ENCODE results near the gene MYL4. TPM values are rescaled to one million over a fixed set of nuclear protein-coding genes. Genes with fewer than 3 reads are reported as not detected.
"Not testable (repeated sequence)": the region's sequence is repeated elsewhere in the genome, so short reads cannot be mapped to it uniquely, and the experiment has no call there.

Gene MYL4
- total RNA-seq, 1 donor from 2014 or later: not detected

DNA sequence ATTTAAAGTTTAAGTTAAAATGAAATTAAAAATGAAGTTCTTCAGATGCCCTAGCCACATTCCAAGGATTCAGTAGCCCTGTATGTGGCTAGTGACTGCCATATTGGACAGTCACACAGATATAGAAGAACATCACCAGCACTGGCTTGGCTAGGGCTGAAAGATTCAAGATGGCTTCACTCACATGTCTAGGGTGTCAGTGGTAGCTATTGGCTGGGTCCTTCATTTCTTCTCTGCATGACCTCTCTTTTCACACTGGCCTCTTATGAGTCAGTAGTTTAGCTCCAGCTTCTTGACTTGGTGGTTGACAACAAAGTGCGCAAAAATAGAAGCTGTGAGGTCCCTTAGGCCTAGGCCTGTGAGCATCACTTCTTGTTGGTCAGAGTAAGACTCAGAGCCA is 18.4 kb upstream of the MYL4 start:
- no peak for ATAC-seq
- DNase-seq (ENCODE audit: low spot score): no peak

DNA sequence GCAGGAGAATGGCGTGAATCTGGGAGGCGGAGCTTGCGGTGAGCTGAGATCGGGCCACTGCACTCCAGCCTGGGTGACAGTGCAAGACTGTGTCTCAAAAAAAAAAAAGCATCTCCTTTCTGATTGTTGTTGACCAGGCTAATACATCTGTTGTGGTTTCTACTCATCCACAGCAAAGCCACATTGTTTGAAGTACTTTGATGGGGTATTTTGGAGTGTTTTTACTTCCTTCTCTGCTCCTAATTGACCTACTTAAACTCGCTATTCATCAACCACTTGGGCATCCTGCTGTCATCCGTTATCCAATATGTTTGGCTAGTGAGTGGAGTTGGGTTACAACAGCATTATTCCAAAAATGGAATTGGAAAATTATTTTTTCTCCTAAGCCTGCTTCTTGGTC is 16.6 kb upstream of the MYL4 start:
- ATAC-seq (no peak), DNase-seq (ENCODE audit: low spot score) (no peak)

GRCh38 chr17:47193931-47194511 is 15.1 kb upstream of the MYL4 start:
- DNase-seq (ENCODE audit: low spot score): no peak
- no peak for ATAC-seq

DNA sequence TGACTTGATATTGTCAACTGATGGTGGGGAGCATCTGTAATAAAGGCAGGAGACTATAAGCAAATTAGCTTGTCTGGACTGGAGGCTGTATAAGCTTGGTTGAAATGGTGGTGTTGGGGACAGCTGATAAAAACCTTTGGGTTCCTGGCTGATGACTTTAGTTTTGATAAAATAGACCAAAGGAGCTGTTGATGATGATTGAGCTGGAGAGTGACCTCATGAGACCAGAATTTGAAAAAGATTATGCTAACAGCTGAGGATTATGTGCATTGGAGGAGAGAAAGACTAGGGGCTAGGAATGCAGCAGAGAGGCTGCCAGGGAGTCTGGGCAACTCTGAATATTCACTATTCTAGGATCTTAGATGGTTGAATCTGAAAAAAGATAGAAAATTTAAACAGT is 11.3 kb upstream of the MYL4 start:
- ATAC-seq (no peak), DNase-seq (ENCODE audit: low spot score) (no peak)

DNA sequence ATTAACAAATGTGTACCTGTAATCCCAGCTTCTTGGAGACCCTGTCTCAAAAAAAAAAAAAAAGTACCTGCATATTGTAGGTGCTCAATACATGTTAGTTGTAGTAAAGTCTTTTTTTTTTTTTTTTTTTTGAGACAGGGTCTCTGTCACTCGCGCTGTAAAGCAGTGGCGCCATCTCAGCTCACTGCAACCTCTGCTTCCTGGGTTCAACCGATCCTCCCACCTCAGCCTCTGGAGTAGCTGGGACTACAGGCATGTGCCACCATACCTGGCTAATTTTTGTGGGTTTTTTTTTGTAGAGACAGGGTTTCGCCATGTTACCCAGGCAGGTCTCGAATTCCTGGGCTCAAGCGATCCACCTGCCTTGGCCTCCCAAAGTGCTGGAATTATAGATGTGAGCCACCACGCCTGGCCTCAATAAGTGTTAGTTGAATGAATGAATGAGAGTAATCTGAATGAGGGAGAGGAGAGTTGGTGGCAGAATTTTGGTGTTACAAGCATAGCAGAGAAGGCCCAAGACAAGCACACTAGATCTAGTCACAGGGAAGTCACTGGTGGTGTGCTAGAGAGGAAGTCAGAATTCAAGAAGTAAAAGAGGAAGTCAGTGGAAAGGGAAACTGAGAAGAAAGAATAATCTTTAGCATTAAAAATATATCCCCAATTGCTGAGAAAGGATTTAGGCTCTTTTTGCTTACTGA is 9.4 kb upstream of the MYL4 start:
- ATAC-seq: peak; percentile 30
- no peak for DNase-seq (ENCODE audit: low spot score)

DNA sequence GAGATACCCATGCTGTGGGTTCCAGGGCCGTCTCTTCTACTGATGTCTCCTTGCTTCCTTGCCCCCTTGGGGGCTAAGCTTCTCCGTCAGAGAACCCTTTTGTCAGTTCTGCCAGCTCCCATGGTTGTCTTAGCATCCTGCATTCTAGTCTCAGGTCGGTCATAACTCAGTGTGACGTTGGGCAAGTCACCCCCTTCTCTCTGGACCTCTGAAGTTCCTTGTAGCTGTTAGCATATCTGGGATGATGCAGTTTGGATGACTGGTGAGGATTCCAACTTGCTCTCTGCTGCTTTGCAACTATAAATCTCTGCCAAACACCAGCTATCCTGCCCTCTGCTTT is 8.9 kb upstream of the MYL4 start:
- DNase-seq (ENCODE audit: low spot score) (no peak), ATAC-seq (no peak)

GRCh38 chr17:47201166-47201565 is 8.0 kb upstream of the MYL4 start:
- DNase-seq (ENCODE audit: low spot score) (no peak), ATAC-seq (no peak)

GRCh38 chr17:47203984-47204721 is 5.0 kb upstream of the MYL4 start:
- ATAC-seq (no peak), DNase-seq (ENCODE audit: low spot score) (no peak)

GRCh38 chr17:47204722-47205418 is 4.3 kb upstream of the MYL4 start:
- DNase-seq (ENCODE audit: low spot score): no peak
- peak; percentile 48 for ATAC-seq

GRCh38 chr17:47205419-47205963 is 3.7 kb upstream of the MYL4 start:
- peak; percentile 77 for ATAC-seq
- no peak for DNase-seq (ENCODE audit: low spot score)

DNA sequence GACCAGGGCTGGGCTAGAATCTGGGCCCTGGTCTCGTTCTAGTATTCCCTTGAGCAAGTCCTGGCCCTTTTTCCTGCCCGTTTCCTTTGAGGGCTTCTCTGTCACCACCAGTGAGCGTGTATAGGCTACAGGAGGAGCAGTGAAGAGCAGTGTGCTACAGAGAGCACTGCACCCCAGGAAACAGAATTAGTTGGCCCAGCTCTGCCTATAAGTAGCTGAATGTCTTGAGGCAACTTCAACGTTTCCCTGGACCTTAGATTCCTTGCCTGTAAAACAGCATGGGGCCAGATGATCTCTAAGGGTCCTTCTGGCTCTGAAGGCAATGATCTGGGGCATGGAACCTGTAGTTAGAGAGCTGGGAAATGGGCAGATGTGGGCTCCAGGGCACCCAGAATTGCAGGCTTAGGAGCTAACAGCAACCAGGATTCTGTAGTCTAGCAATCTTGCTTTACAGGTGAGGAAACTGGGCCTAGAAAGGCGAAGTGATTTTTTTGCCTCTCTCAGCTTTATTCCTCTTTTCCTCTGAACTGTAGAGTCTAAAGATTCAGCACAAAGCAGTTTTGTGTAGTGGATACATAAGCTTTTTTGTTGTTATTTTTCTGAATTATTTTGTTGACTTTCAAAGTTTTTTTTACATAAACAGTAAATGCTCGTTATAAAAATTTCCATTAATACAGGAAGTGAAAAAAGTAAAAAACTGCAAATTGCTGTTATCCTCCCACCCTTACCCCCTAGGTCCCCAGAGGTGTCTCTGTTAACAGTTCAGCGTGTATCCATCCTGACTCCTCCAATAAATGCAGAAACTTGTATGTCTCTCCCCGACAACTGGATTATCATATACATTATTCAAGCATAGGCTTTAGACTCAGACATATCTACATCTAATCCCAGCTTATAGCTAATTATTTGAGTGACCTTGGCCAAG is 1.7 kb upstream of the MYL4 start:
- ATAC-seq (no peak), DNase-seq (ENCODE audit: low spot score) (no peak)

DNA sequence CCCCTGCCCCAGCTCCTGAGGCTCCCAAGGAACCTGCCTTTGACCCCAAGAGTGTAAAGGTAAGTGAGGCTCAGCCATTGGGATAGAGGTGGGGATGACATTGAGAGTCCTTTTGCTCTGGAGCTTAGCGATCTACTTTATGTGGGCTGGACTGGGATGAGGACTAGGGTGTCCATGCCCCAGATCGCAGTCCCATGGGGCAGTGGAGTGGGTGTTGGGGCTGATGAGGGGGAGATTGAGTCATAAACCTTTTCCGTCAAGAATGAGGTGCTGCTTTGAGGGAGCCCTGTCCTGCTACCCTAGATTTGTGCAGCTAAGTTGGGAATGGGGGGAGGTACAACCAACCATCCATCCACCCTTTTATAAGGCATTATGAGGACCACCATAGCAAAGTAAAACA is 351 bp downstream of the MYL4 start:
- DNase-seq (ENCODE audit: low spot score): no peak
- no peak for ATAC-seq

DNA sequence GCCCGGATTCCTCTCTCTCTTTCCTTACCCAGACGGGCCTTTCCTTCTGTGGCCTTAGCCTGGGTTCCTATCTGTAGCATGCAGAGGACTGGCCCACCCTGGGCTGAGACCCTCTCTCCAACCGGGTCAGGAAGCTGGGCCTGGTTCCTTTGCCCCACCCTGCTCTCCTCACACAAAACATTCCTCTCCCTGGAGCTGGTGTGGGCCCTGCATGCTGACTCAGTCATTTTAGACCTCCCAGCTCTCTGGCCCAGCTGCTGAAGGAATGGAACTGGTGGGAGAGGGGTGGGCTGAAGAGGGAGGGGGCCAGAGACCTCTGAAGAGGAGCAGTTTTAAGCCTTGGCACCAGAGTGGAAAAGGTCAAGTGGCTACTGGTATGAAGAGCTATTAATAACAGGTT is 957 bp downstream of the MYL4 start:
- DNase-seq (ENCODE audit: low spot score) (no peak), ATAC-seq (no peak)

DNA sequence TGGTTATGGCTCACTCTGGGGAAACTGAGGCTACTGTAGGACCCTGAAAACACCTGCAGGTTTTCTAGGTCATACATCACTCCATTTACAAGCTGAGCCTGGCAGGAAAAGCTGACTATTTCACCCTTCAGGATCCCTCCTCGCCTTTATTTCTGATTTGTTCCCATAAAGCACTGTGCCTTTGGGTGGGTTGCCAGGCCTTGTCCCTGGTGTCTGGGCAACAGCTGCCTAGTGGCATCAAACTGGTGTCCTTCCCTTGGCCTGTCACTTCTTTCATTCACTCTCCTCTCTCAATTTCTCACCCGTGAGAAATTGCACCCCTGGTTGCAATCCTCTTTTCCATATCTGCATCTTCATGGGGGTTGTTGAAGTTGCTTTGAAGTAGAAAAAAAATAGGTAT is 1.6 kb downstream of the MYL4 start:
- DNase-seq (ENCODE audit: low spot score) (no peak), ATAC-seq (no peak)

- ATAC-seq (no peak), DNase-seq (ENCODE audit: low spot score) (no peak)
These were observed 3.3 kb downstream of the MYL4 start for GRCh38 chr17:47212458-47212857.

DNA sequence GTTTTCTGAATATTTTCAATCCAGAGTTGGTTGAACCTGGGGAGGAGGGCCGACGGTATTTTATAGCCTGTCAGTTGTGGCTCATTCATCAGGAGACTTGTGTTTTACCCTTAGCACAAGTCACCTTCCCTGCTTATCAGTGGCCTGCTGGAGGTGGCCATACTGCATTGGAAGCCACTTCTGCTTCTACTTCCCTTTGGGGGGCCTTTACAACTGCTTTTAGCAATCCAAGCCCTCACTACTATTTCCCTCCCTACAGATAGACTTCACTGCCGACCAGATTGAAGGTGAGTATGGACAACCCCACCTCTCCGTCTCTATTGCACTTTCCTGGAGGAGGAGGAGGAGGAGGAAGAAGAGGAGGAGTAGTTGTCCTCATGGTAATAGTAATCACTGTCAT is 4.4 kb downstream of the MYL4 start:
- DNase-seq (ENCODE audit: low spot score) (no peak), ATAC-seq (no peak)

DNA sequence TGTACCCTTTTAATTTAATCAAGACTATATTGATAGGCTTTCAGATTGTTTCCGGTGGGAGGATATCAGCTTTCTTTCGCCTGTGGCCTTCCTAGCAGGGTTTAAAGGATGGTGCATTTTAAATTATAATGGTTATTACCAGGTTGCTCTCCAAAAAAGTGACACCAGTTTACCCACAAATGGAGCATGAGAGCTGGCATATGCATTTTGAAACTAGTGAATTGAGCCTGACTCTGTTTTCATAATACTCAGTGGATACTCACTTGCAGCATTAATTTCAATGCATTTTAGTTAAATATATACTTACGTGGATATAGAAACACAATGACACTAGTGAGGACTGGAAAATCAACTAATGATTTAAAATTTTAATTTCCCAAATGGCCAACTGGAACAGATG is 5.8 kb downstream of the MYL4 start:
- ATAC-seq (no peak), DNase-seq (ENCODE audit: low spot score) (no peak)

DNA sequence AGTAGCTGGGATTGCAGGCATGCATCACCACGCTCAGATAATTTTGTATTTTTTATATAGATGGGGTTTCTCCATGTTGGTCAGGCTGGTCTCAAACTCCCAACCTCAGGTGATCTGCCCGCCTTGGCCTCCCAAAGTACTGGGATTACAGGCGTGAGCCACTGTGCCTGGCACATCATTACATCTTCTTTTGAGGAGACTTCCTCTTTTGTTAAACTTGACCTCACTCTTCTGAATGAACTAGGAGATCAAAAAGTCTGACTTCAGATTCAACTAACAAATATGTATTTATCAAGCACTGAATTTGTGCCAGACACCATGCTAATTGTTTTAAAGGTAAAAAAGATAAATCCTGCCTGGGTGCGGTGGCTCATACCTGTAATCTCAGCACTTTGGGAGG is 7.7 kb downstream of the MYL4 start:
- not testable (repeated sequence) for DNase-seq (ENCODE audit: low spot score)

GRCh38 chr17:47217279-47217678 is 8.1 kb downstream of the MYL4 start:
- not testable (repeated sequence) for ATAC-seq; DNase-seq (ENCODE audit: low spot score)

More for the DNA sequence above, 7.7 kb downstream of the MYL4 start:
- not testable (repeated sequence) for ATAC-seq

GRCh38 chr17:47218896-47219430 is 9.8 kb downstream of the MYL4 start:
- DNase-seq (ENCODE audit: low spot score) (no peak), ATAC-seq (peak; percentile 32)
